H1 (cell line): ENCODE measurements around the gene KRTAP8-1. TPM values are rescaled to one million over a fixed set of nuclear protein-coding genes. Genes with fewer than 3 reads are reported as not detected.

Experiments used
- CTCF ChIA-PET: fragments of 300-600 bp; sonication (Branson Sonifier 250); formaldehyde crosslinking; loops from one replicate; lab custom pipeline; 2021; ENCODE audit not compliant: partially characterized antibody; lab: Charles Lee
- POLR2A ChIA-PET: fragments of 300-600 bp; sonication (Branson Sonifier 250); formaldehyde crosslinking; loops from one replicate; lab custom pipeline; 2021; ENCODE audit warnings: inconsistent platforms; ENCODE audit not compliant: partially characterized antibody; lab: Charles Lee
- DNase-seq, 2 experiments: peaks; one replicate each; pipeline versions ENCODE4 v3.0.0 to v3.0.0-alpha.2; 2010 to 2022; ENCODE audit warnings: low spot score in 2 of 2, low read depth in 1 of 2, mixed read lengths in 1 of 2
- FAIRE-seq: peaks from 2 replicates; lab custom pipeline; 2011; peaks lifted over from hg19 to GRCh38; lab: Jason Lieb, UNC
- H2AFZ ChIP-seq: 2 replicates; pipeline ENCODE4 v1.8.1; 2012; ENCODE audit warnings: low read length, inconsistent platforms
- H2AK5ac ChIP-seq: 2 replicates; pipeline ENCODE4 v1.6.1; 2013; ENCODE audit warnings: low read depth, low read length
- H2BK120ac ChIP-seq: replicated peaks from 2 replicates; pipeline ENCODE3; 2013; ENCODE audit warnings: low read depth, low read length, inconsistent platforms
- H2BK12ac ChIP-seq: 2 replicates; pipeline ENCODE4 v1.6.1; 2013; ENCODE audit warnings: low read depth, low read length
- H2BK15ac ChIP-seq: 2 replicates; pipeline ENCODE4 v1.6.1; 2013; ENCODE audit warnings: low read length
- H2BK20ac ChIP-seq: 2 replicates; pipeline ENCODE4 v1.6.1; 2013; ENCODE audit warnings: low read length
- H2BK5ac ChIP-seq: 2 replicates; pipeline ENCODE4 v1.6.1; 2013; ENCODE audit warnings: low read depth, low read length
- H3K14ac ChIP-seq: 2 replicates; pipeline ENCODE4 v1.6.1; 2013; ENCODE audit warnings: inconsistent platforms; ENCODE audit not compliant: insufficient read length
- H3K18ac ChIP-seq: 2 replicates; pipeline ENCODE4 v1.6.1; 2013; ENCODE audit warnings: low read length; ENCODE audit errors: extremely low read depth
- H3K23ac ChIP-seq: 2 replicates; pipeline ENCODE4 v1.6.1; 2013; ENCODE audit warnings: inconsistent platforms; ENCODE audit not compliant: insufficient read length
- H3K23me2 ChIP-seq: 2 replicates; pipeline ENCODE4 v1.6.1; 2013; ENCODE audit warnings: low read depth, low read length
- H3K27ac ChIP-seq: 2 replicates; pipeline ENCODE4 v1.6.1; 2011; ENCODE audit warnings: low read depth, low read length, inconsistent platforms
- H3K27me3 ChIP-seq, 4 experiments: replicated peaks in 1 of 4; 1 replicate in 1 of 4; 2 replicates in 3 of 4; pipeline versions ENCODE4 v1.6.1 to v1.8.1; 2011 to 2013; ENCODE audit warnings: low read length in 3 of 4, mild to moderate bottlenecking in 3 of 4, inconsistent platforms in 2 of 4, mixed read lengths in 2 of 4, moderate library complexity in 1 of 4; ENCODE audit not compliant: control insufficient read depth in 3 of 4, insufficient read depth in 3 of 4; ENCODE audit errors: extremely low read depth in 1 of 4
- H3K36me3 ChIP-seq, 4 experiments: 2 replicates each; pipeline versions ENCODE4 v1.6.1 to v1.8.1; 2011 to 2013; ENCODE audit warnings: mild to moderate bottlenecking in 4 of 4, low read length in 3 of 4, moderate library complexity in 2 of 4, control low read depth in 1 of 4, inconsistent platforms in 1 of 4; ENCODE audit not compliant: insufficient read depth in 4 of 4, control insufficient read depth in 2 of 4
- H3K4ac ChIP-seq: replicated peaks from 2 replicates; pipeline ENCODE3; 2013; ENCODE audit warnings: low read length, low read depth, mixed read lengths, inconsistent platforms; ENCODE audit not compliant: insufficient read length
- H3K4me1 ChIP-seq, 4 experiments: replicated peaks in 1 of 4; 1 replicate in 1 of 4; 2 replicates in 3 of 4; pipeline versions ENCODE4 v1.6.1 to v1.8.1; 2011 to 2013; ENCODE audit warnings: low read length in 3 of 4, inconsistent platforms in 2 of 4, mixed read lengths in 1 of 4; ENCODE audit not compliant: insufficient read depth in 4 of 4, control insufficient read depth in 3 of 4
- H3K4me2 ChIP-seq, 2 experiments: 2 replicates each; pipeline versions ENCODE4 v1.6.1 to v1.8.1; 2011 to 2013; ENCODE audit warnings: low read depth in 2 of 2, low read length in 2 of 2, control low read depth in 1 of 2, inconsistent platforms in 1 of 2, mild to moderate bottlenecking in 1 of 2; ENCODE audit not compliant: insufficient read depth in 1 of 2
- H3K4me3 ChIP-seq, 4 experiments: fragments of 200-600, 300-600 bp in 1 of 4; sonication (generic), shearing (Covaris generic), sonication (Bioruptor Twin) in 1 of 4; 2 replicates each; pipeline versions ENCODE4 v1.5.1 to v1.8.1; 2011 to 2016; ENCODE audit warnings: low read length in 4 of 4, low read depth in 3 of 4, control low read depth in 2 of 4, inconsistent platforms in 2 of 4, mild to moderate bottlenecking in 2 of 4, mixed read lengths in 1 of 4, moderate library complexity in 1 of 4; ENCODE audit not compliant: insufficient read depth in 2 of 4; ENCODE audit errors: extremely low read depth in 1 of 4
- H3K56ac ChIP-seq: replicated peaks from 2 replicates; pipeline ENCODE3; 2013; ENCODE audit warnings: low read depth, mild to moderate bottlenecking, mixed read lengths, low read length, inconsistent platforms; ENCODE audit not compliant: insufficient read length
- H3K79me1 ChIP-seq: 2 replicates; pipeline ENCODE4 v1.6.1; 2013; ENCODE audit warnings: low read depth, low read length, control low read depth
- H3K79me2 ChIP-seq, 2 experiments: 2 replicates each; pipeline versions ENCODE4 v1.6.1 to v1.8.1; 2012 to 2013; ENCODE audit warnings: low read length in 2 of 2, mild to moderate bottlenecking in 2 of 2, inconsistent platforms in 1 of 2; ENCODE audit not compliant: insufficient read depth in 2 of 2, control insufficient read depth in 1 of 2
- H3K9ac ChIP-seq, 4 experiments: replicated peaks in 1 of 4; 1 replicate in 1 of 4; 2 replicates in 3 of 4; pipeline versions ENCODE4 v1.6.1 to v1.8.1; 2011 to 2013; ENCODE audit warnings: low read depth in 3 of 4, low read length in 3 of 4, control low read depth in 2 of 4, mild to moderate bottlenecking in 2 of 4, moderate library complexity in 2 of 4, inconsistent platforms in 1 of 4; ENCODE audit errors: extremely low read depth in 1 of 4
- H3K9me3 ChIP-seq, 2 experiments: 2 replicates each; pipeline versions ENCODE4 v1.6.1 to v1.8.1; 2012 to 2013; ENCODE audit warnings: mild to moderate bottlenecking in 2 of 2, moderate library complexity in 2 of 2, control low read depth in 1 of 2, inconsistent platforms in 1 of 2, low read depth in 1 of 2, low read length in 1 of 2, mixed read lengths in 1 of 2; ENCODE audit not compliant: insufficient read depth in 2 of 2
- H4K20me1 ChIP-seq, 2 experiments: replicated peaks in 1 of 2; 2 replicates each; pipeline versions ENCODE3 to v1.8.1; 2011 to 2013; ENCODE audit warnings: inconsistent platforms in 2 of 2, low read length in 2 of 2, mild to moderate bottlenecking in 1 of 2; ENCODE audit not compliant: insufficient read depth in 2 of 2, control insufficient read depth in 1 of 2
- H4K5ac ChIP-seq: 2 replicates; pipeline ENCODE4 v1.6.1; 2013; ENCODE audit warnings: low read length, low read depth, mixed read lengths, inconsistent platforms; ENCODE audit not compliant: insufficient read length
- H4K8ac ChIP-seq: 2 replicates; pipeline ENCODE4 v1.8.0; 2013; ENCODE audit warnings: mild to moderate bottlenecking, moderate library complexity, low read length, inconsistent platforms; ENCODE audit not compliant: insufficient read depth; ENCODE audit errors: extremely low read depth
- H4K91ac ChIP-seq: replicated peaks from 2 replicates; pipeline ENCODE3; 2013; ENCODE audit warnings: low read length, mixed read lengths, inconsistent platforms; ENCODE audit not compliant: insufficient read length
- BACH1 ChIP-seq: IDR thresholded peaks from 2 replicates; pipeline ENCODE4 v1.6.1; 2012; ENCODE audit warnings: low read length, improper control_type of control experiment
- BCL11A ChIP-seq, 2 experiments: IDR thresholded peaks; one replicate each; pipeline ENCODE4 v1.6.1; 2011; ENCODE audit warnings: low read depth in 2 of 2, low read length in 2 of 2, mild to moderate bottlenecking in 2 of 2
- CEBPB ChIP-seq: IDR thresholded peaks from 2 replicates; pipeline ENCODE4 v1.6.1; 2012; ENCODE audit warnings: low read depth, low read length
- CREB1 ChIP-seq: IDR thresholded peaks from 2 replicates; pipeline ENCODE4 v1.6.1; 2012; ENCODE audit warnings: inconsistent platforms
- CTBP2 ChIP-seq: IDR thresholded peaks from 2 replicates; pipeline ENCODE4 v1.7.0; 2011; ENCODE audit warnings: borderline replicate concordance, mild to moderate bottlenecking, moderate library complexity, mixed read lengths, low read length; ENCODE audit not compliant: insufficient read depth, insufficient read length
- FOSL1 ChIP-seq: IDR thresholded peaks from 2 replicates; pipeline ENCODE4 v1.6.1; 2011; ENCODE audit warnings: mild to moderate bottlenecking, low read depth, low read length, moderate library complexity; ENCODE audit not compliant: insufficient read depth
- GTF2F1 ChIP-seq: IDR thresholded peaks from 2 replicates; pipeline ENCODE4 v1.6.1; 2012; ENCODE audit warnings: low read depth, low read length, improper control_type of control experiment, borderline replicate concordance
- MAX ChIP-seq: IDR thresholded peaks from 2 replicates; pipeline ENCODE4 v1.6.1; 2012; ENCODE audit warnings: inconsistent platforms
- RBBP5 ChIP-seq: IDR thresholded peaks from 2 replicates; pipeline ENCODE4 v1.7.1; 2012; ENCODE audit warnings: low read depth, mild to moderate bottlenecking, inconsistent platforms, low read length, moderate library complexity, borderline replicate concordance
- SAP30 ChIP-seq: fragments of 300-600 bp; sonication (generic); IDR thresholded peaks from 2 replicates; pipeline ENCODE4 v1.7.1; 2012; ENCODE audit warnings: low read length, moderate library complexity, mild to moderate bottlenecking, inconsistent platforms; ENCODE audit not compliant: insufficient read depth, insufficient replicate concordance
- SIRT6 ChIP-seq: IDR thresholded peaks from one replicate; pipeline ENCODE4 v1.7.1; 2012; ENCODE audit warnings: low read length, inconsistent platforms
- SIX5 ChIP-seq: IDR thresholded peaks from 2 replicates; pipeline ENCODE4 v1.6.1; 2011; ENCODE audit warnings: mild to moderate bottlenecking, low read depth, low read length
- SP1 ChIP-seq: IDR thresholded peaks from 2 replicates; pipeline ENCODE4 v1.6.1; 2011; ENCODE audit warnings: low read depth, low read length
- TCF12 ChIP-seq: IDR thresholded peaks from 2 replicates; pipeline ENCODE4 v1.6.1; 2011; ENCODE audit warnings: low read depth, mild to moderate bottlenecking, low read length
- WGBS, 2 experiments: shearing (Covaris generic) in 1 of 2; methylation state at CpG; one replicate each; pipeline versions ENCODE4 v1.1.6 to v1.1.7; 2013 to 2015; ENCODE audit warnings: low lambda C conversion rate in 2 of 2, mixed read lengths in 2 of 2, inconsistent platforms in 1 of 2, low coverage in 1 of 2, missing lambda C conversion rate in 1 of 2; ENCODE audit not compliant: insufficient replicate concordance in 2 of 2, insufficient coverage in 1 of 2, insufficient read length in 1 of 2; ENCODE audit errors: extremely low coverage in 1 of 2, missing lambda C conversion rate in 1 of 2; 5-methylcytosine and 5-hydroxymethylcytosine counted together
- polyA plus RNA-seq, 7 experiments: library from polyadenylated mRNA; depleted of rRNA in 3 of 7; stranded (reverse) in 5 of 7; unstranded in 2 of 7; fragments of >200 nt in 5 of 7; fragments of 200-250 nt in 2 of 7; gene quantifications; 1 replicate in 5 of 7; 2 replicates in 1 of 7; 4 replicates in 1 of 7; pipeline versions ENCODE4 v1.2.1 to v1.2.3, GENCODE V29; 2011 to 2013; ENCODE audit warnings: missing spikeins in 2 of 7, mixed read lengths in 2 of 7
- total RNA-seq: library from RNA; stranded (reverse); fragmentation: NEBNext Ultra II Directional; extraction: Animal tissue kit (Norgen Biotek cat#: 25700); gene quantifications from 2 replicates; pipeline ENCODE4 v1.2.1, GENCODE V29; 2021

Gene KRTAP8-1
- total and polyA plus RNA-seq, 2 of the 8 experiments (the other 6 are each of a cell fraction or from before 2014, with no cell fraction given) = not detected

GRCh38 chr21:30769724-30770431, 43.2 kb downstream of the KRTAP8-1 start:
- no peak for FAIRE-seq
- Histone ChIP-seq H4K8ac (no peak overlapping the region), H3K4ac (no peak overlapping the region), H3K23ac (no peak overlapping the region), H3K4me3 (no peak overlapping the region), H3K14ac (no peak overlapping the region), H2BK120ac (no peak overlapping the region), H3K56ac (no peak overlapping the region), H3K4me2 (no peak overlapping the region), H3K79me1 (no peaks in the 10 kb centered on the region), H3K9me3 (no peaks in the 10 kb centered on the region; a peak in 1 of 4 replicates), H3K23me2 (no peaks in the 10 kb centered on the region; the same call in 1 of the 2 replicates), H4K5ac (no peak overlapping the region), H4K91ac (no peak overlapping the region), H2AK5ac (no peak overlapping the region), H2AFZ (no peak overlapping the region), H2BK15ac (no peak overlapping the region), H3K4me1 (no peaks in the 10 kb centered on the region), H3K27me3 (no peaks in the 10 kb centered on the region), H3K36me3 (no peaks in the 10 kb centered on the region), H4K20me1 (no peaks in the 10 kb centered on the region), H3K79me2 (no peaks in the 10 kb centered on the region), H2BK12ac (no peak overlapping the region), H2BK5ac (no peak overlapping the region), H3K18ac (no peak overlapping the region), H3K27ac (no peak overlapping the region), H3K9ac (no peak overlapping the region), H2BK20ac (no peak overlapping the region)
- 92% methylated on average over 4 of the region's 4 CpGs; no CpG with 5 or more reads in 1 of the 2 experiments for WGBS, 2 experiments
- ChIA-PET CTCF (interaction anchor here (0.7 to 1.4 kb wide), 3 partner anchors 11 to 62 kb away, joined by 3 to 5 read pairs (median 4); no protein-coding TSS in a partner anchor), POLR2A (no interaction called here)
- DNase-seq = no peak
- TF ChIP-seq SIRT6 (no peak), CREB1 (no peak), GTF2F1 (no peak), MAX (no peak), FOSL1 (no peak), SAP30 (no peak), CEBPB (no peak), BCL11A (IDR thresholded peaks at IDR 0.05; ENCODE audit: low read depth in 2 of 2, low read length in 2 of 2) (no peak), CTBP2 (no peak), RBBP5 (no peak), TCF12 (no peak), BACH1 (no peak), SIX5 (no peak), SP1 (no peak)
